GM21576 (cell line): Measurements from ENCODE around the gene DOK6.

Experiments
- ATAC-seq: cut with Tn5 transposase; IDR thresholded peaks from one replicate; pipeline ENCODE4 v1.9.1; 2021; ENCODE audit warnings: mild to moderate bottlenecking, moderate library complexity; ENCODE audit not compliant: unreplicated experiment

The DOK6 gene

DNA sequence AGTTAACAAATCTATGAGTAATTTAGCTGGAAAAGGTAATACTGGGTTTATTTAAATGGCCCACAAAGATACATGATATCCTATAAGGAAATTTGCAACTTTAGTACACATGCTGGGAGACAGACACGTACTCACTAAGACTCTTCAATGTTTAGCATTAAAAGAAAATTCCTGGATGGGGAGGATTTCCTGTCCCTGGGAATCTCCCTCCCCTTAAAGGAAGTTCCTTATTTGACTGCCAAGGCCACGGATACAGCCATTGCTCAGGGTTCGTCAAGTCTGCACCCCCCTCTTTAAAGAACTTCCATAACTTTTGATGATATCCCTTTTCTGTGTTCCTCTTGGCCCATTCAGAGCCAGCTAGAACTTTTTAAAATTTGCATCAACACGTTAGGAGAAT, 279.4 kb downstream of the DOK6 start:
- ATAC-seq = no peak

DNA sequence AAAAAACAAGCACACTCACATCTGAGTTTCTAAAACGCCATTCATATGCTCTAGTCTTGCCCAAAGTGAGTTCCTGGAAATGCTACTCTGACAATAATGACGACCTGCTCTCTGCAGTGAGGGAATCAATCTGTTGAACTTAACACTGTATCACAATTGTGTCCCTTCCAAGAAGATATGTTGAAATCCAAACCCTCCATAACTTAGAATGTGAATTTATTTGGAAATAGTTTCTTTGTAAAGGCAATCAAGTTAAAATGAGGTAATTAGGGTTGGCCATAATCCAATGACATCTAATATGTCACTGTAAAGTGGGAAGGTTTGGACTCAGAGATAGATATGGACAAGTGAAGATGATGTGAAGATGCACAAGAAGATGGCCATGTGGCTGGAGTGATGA, 282.5 kb downstream of the DOK6 start:
- ATAC-seq = no peak

DNA sequence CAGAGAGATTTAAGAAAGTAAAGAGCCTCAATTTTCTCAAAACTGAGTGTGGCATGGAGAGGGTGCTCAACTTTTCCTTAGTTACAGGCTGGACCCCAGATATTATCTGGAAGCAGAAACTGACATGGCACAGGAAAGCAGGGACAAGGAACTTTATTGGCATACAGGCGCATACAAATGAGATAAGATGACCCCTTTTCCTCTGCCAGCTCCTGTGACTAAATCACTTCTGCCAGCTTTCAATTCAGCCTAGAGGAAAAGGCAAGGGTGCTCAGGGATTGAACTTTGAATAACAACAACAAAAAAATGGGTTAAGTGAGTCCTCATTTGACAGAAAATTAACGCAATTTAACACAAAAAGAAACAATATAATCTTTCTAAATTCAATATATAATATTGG, 284.1 kb downstream of the DOK6 start:
- no peak for ATAC-seq

DNA sequence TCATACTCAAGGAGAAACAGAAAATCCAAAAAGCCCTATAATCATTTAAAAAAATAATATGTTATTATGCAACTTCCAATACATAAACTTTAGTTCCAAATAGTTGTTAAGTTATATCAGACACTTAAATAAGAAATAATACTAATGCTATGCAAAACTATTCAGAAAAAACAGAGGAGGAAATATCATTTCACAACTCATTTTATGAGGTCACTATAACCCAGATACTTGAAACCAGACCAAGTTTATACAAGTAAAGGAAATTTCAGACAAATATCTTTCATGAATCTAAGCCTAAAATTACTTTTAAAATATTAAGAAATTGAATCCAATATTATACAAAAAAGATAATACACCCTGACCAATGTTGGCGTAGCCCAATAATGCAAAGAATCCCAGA, 286.2 kb downstream of the DOK6 start:
- ATAC-seq = no peak

DNA sequence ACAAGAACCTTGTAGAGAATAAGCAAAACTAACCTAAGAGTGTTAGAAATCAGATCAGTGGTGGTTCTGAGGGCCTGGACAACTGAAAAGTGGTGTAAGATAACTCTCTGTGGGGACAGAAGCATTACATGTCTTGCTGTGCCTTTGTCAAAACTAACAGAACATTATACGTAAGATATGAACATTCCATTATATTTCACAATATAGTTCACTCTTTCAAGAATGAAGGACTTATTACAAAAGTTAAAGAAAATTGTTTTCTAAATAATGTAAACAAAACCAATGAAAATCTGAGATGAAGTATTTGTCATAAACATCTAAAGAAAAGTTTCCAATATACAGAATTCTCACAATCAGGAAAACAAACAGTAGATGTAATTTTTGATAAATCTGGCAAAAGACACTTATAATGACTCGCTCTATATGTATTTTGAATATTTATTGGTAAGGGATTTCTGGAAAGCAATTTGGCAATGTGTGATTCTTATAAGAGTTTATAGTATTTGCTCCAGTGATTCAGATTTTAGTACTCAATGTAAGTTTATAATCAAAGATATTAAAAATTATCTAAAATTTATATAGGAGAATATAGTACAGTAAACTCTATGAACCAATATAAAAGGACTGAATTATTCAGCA, 288.6 kb downstream of the DOK6 start:
- ATAC-seq = no peak

DNA sequence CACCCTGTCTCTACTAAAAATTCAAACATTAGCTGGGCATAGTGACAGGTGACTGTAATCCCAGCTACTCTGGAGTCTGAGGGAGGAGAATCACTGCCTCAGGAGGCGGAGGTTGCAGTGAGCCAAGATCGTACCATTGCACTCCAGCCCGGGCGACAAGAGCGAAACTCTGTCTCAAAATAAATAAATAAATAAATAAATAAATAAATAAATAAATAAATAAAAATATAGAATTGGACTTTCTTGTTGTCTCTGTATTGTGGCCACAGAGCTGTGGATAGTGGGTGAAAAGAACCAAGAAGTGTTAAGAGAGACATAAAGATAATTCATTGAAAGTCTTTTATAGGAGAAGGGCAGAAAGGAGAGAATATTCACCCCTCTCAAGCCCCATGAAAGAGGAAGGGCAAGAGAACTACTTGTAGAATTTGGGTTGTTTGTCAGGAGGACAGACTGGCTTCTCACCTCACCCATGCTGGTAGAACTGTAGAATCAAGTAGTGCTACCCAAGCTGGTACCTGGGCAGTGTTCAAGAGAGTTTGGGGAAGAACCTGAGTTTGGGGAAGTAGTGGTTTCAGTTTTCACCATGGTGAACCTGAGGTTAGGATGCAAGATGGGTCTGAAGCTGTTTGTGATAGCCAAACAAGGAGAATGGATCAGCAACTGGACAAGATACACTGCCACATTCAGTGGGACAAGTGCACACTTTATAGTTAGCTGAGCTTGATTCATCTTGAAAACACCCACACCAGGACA, 290.5 kb downstream of the DOK6 start:
- no peak for ATAC-seq

DNA sequence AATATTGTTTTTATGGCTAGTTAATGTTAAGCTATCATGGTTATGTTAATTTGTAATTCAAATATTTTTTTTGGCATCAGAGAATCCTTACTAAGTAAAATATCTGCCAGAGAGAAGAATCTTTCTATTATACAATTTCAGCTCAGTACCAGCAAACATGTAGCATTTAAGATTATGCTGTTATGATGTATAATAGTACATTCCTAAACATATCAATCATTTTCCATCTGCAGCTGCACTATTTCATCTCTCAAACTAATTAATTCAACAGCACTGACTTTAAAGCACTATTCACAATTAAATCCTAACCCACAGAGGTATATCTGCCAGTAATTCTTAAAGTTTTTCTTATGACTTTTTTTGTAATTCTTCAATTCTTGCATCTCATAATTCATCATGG, 296.4 kb downstream of the DOK6 start:
- ATAC-seq = no peak

DNA sequence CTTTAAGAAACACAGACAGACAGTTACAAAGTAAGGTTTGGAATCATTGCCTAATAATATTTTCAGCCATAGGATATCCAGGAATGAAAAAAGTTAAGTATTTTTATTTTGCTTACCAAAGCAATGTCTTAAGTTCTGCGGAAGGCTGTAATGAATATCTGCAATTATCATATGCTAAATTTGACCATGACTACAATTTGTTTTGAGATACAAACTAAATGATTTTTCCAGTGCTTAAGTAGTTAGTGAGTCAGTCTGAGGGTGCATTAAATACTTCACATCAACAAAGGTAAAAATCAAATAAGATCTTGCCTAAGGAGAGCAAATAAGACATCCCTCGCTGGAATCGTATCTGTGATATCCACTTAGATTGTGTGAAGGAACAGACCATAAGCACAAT, 297.0 kb downstream of the DOK6 start:
- ATAC-seq = no peak

DNA sequence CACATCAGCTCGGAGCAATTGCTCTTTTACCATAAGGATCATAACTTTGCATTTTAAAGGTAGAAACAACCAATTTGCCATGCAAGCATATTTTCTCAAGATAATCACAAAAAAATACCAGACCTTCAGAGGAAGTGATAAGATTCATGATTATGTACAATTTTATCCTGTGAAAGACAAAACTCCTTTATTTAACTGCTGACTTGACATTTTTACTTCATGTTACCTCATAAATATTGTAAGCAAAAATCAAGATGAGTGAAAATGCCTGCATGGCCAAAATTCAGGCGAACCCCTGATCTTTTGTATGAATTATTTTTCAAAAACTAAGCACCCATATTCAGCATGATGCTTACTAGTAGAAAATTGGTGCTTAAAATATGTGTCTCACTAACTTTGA, 300.6 kb downstream of the DOK6 start:
- ATAC-seq = no peak

DNA sequence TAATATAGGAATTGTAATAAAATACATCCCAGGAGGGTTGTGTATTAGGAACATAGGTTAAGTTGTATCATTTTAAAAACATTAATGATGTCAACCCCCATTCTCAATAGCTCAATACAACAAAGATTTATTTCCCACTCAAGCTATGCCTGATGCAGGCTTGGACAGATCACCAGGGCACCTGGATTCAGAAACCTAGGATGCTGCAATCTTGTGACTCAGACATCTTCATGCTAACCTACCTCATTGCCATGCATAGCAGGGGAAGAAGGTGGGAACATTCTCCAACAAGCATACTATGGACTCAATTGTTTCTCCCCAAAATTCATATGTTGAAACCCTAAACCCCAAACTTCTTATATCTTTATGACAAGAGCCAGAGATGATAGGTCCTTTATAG, 302.8 kb downstream of the DOK6 start:
- no peak for ATAC-seq

DNA sequence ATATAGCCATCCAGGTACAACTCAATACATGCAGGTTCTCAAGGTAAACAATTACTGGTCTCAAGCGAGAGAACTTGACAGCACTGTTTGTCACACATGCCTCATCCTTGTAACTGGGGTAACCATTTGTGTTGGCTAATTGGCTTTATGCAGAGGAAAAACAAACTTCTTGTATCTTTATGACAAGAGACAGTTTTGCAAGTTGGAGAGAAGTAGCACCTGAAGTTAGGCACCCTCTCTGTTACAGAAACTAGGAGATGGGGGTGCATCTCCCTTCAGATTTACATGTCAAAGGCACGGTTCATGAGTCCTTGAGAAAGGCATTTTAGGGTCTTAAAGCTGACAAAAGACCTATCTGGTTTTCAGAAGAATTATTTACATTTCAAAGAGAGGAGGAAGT, 305.3 kb downstream of the DOK6 start:
- ATAC-seq = no peak

DNA sequence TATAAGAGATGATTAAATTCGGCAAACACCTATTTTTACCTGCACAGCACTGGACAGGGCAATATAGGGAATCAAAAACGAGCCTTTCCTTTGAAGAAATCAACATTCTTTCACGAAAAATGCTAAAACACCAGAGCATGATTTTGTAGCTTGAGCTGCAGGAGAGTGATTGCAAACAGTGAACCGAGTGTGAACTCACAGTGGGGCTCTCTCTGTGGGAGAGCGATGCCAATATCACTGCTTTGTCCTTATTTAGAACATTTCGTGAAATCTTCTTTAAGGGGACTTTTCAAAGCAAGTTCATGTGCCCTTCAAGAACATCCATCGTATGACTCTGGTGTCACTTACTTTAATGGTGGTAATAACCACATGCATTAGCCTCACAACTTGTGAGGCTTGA, 308.2 kb downstream of the DOK6 start:
- ATAC-seq = no peak

DNA sequence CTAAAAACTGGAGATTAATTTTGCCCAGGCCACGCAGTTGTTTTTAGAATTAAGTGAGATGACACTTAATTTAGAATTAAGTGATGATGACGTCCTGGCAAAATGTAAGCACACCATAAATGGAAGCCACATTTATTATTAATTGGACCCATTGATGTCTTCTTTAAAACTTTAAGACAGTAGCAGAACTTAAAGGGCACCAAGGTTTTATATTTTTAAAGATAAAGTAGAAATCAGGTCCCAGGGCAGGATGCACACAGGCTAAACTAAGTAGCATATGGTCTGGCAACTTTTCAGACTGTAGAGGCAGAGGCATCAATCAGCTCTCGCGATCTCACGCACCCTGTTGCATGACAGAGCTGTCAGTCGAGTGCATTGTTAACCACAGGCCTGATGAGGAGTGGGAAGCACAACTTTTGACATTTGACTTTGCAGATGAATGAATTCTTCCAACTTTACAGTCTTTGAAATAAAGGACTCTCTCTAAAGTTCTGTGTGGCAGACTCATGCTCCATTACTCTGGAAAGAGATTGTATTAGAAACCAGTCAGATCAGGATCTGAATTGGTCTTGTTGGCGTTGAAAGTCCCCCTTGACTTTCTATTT, 314.6 kb downstream of the DOK6 start:
- no peak for ATAC-seq

DNA sequence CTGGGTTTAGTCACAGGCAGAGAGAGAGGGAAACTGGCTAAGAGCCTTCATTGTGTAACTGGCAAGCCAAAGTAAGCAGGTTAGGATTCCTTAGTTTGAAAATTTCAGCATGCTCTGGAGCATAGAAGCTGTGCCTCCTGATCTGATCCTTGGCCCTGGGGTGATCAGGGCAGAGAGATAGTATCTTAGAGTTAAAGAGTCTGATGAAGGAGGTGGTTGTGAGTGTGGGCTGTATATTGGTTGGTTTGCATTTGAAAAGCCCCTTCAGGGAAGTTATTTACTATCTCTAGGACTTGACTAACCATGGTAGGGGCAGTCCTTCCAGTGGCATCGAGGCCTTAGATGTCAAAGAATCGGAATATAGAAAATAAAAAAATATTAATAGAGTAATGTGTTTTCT, 316.9 kb downstream of the DOK6 start:
- ATAC-seq = no peak

DNA sequence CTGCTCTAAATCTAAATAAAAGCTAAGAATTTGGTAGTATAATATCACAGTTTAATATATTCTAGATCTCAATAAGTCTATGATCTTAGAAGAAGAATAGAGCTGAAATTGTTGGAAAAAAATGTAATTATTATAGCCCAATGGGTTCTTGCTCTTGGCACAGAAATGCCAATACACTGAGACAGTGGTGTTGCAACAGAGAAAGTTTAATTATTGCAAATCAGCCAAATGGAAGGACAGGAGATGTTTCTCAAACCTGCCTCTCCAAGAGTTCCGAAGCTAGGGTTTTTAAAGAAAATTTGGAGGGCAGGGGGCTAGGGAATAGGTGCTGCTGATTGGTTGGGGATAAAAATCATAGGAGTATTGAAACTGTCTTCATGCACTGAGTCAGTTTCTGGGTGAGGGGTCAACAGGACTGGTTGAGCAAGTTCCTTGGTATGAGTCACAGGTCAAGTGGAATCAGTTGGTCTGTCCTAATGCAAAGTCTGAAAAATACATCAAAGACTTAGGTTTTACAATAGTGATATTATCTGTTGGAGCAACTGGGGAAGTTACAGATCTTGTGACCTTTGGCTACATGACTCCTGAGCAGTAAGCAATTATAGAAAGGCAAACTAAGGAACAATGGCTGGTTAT, 318.3 kb downstream of the DOK6 start:
- no peak for ATAC-seq

DNA sequence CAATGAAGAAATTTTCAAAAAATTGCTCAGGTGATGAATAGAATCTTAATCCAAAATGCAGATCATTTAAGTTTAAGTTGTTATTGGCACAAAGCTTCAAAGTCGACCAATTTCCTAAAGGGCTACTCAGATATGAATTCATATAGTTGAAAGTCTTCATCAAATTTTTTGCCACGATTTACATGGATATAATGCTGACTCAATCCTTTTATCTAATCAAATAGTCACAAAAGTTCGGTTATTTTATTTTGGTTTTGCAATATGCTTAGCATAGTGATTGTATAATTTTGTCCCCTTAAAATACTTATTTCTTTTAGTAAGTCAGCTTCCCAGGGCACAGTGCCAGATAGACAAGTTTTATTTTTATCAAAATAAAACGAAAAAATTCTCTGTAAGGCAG, 319.7 kb downstream of the DOK6 start:
- no peak for ATAC-seq

DNA sequence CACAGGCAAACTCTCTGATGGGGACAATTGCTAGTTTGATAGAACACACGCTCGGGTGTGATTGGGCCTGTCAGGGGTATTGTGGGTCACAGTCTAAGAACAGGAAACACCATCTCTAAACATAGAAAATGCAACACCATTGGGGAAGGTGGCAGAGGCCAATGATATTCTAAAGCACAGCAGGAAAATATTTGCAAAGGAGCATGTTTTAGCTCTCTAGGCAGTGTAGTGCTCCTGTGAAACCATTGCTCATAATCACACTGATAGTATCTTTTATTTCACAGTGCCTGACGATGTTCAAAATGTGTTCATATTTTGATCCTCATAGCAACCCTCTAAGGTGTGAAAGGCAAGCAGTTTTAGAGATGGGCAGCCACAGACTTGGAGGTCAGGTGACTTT, 322.7 kb downstream of the DOK6 start:
- no peak for ATAC-seq

DNA sequence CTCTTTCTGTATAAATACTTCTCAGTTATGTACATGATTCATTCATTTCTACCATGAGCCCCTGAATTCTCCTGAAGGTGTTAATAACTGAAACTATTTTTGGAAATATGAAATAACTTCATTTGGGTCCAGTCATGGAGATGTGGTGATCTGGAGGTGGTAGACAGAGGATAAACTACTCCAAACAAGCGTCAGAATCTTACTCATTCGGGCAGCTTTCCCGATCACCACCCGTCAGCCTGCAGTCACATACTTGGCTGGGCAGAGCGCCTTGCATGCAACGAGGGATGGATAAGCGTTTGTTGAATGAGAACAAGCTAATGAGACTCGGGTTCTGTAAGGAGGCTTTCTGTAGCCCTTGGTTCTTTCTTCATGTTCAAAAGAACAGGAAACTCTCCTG, 324.3 kb downstream of the DOK6 start:
- no peak for ATAC-seq

DNA sequence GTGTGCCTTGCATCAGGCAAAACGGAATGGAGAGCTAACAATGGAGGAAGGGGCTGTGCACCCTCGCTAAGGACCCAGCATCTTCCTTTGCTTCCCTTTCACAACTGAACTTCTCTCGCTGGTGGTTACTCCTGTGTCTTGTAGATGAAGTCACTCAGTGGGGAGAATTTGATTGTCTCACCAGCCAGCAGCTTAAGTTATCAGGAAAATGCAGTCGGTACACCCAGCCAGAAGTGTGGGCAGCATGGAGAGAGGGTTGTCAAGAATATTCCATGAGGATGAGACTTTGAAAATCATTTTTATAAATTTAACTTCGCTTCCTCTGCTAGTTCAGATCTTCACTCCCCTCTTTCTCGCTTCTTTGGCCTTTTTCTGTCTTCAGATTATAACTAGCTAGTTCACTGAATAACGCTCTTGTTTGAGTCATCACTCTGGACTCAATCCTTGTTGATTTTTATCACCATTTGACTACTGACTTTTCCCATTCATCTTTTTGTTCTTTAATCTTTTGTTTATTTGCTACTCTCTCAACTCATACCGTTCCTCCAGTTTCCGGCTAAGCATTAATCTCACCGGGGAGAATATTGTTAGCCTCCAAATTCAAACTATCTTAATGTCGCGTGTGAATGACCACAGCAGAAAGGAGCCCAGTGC, 325.3 kb downstream of the DOK6 start:
- ATAC-seq = no peak

DNA sequence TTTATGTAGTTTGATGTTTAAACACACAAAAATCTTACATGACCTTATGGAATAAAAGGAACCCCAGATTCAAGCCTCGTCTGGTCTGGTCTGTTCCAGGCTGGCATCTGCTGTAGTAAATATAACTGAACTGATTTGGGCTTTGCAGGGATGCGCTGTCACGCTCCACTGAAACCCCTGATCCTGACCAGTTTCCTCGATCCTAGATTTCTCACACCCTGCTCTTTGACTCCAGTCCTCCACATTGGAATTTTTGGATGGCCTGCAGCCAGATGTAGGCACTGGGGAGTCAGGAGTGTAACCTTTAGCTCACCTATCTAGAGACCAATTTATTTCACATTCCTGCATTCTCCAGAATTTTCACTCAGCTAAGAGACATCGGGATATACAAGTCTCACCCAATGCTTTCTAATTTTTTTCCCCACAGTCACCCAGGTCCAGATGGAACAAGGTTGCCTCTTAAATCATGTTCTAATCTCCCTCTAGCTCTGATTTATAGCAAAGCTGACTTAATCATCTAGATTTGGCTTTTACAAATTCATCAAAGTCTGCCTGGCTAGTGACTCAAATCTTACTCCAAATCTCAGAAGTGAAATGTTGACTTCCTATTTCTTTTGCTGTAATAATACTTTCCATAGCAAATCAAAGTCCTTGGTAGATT, 327.4 kb downstream of the DOK6 start:
- no peak for ATAC-seq

DNA sequence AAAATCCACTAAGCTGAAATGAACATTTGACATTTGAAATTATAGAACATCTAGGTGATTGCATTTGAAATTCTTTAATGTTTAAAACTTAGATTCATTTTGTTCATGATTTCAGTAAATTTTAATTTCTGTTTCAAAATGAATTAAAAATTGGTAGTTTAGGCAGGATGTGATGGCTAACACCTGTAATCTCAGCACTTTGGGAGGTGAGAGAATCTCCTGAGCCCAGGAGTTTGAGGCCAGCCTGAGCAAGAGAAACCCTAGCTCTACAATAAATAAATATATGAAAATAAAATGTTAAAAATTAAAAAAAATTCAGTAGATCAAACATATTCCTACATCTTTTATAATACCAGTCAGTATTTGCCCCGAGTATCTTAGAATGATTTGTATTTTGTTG, 330.0 kb downstream of the DOK6 start:
- no peak for ATAC-seq
